Measurements from ENCODE around the gene UBE2L3. TPM values are rescaled to one million over a fixed set of nuclear protein-coding genes. Genes with fewer than 3 reads are reported as not detected.

Gene UBE2L3
- total and polyA plus RNA-seq, 2 of the 13 experiments (the other 11 are each of a cell fraction or from before 2014, with no cell fraction given): 30.2 to 58.1 TPM

DNA sequence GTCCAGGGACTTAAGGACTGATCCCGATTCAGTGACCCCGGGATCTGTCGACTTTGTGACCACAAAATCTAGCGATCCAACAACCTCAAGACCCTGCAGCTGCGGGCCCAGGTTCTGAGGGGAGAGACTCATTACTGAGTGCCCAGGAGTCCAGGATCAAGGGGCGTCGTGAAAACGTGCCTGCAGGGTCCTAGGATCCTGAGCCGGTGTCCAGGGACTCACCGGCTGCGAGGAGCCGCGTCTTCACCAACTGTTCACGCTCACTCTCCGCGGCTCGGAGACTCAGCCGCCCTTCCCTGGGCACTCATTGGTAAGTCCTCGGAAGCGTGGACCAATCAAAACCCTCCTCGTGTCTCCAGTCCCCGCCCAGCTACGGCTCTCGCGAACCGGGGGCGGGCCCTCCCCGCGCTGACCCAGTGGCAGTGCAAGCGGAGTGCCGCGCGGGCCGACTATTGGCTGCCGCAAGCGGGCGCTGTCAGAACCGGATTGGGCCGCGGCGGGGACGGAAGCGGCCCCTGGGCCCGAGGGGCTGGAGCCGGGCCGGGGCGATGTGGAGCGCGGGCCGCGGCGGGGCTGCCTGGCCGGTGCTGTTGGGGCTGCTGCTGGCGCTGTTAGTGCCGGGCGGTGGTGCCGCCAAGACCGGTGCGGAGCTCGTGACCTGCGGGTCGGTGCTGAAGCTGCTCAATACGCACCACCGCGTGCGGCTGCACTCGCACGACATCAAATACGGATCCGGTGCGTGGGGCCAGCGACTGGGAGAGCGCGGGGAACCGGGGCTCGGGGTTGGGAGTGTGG, 74.5 kb downstream of the UBE2L3 start, which contains the start of gene SDF2L1 (continued):
- TF ChIP-seq CENPT (CRISPR knock-in tag; IDR thresholded peaks at IDR 0.05; ENCODE audit: low read depth) (no peak), HNRNPUL1 (IDR thresholded peaks at IDR 0.05; ENCODE audit: low read depth, low read length) (no peak), NFIB (CRISPR knock-in tag; IDR thresholded peaks at IDR 0.05; ENCODE audit: borderline replicate concordance) (no peak), ZNF546 (CRISPR knock-in tag; conservative IDR thresholded peaks at IDR 0.05) (no peak; the same call in 1 of the 2 replicates), RBM22 (optimal IDR thresholded peaks at IDR 0.05; ENCODE audit: low read length) (no peak), SIN3A (IDR thresholded peaks at IDR 0.05; ENCODE audit: borderline replicate concordance, low read depth, low read length) (peak; percentile 91; the same call in 1 of the 2 replicates), DNMT3B (CRISPR knock-in tag; conservative IDR thresholded peaks at IDR 0.05) (no peak), SSRP1 (CRISPR knock-in tag; IDR thresholded peaks at IDR 0.05) (no peak), ZNF777 (CRISPR knock-in tag; IDR thresholded peaks at IDR 0.05) (peak; percentile 52), RAD51 (IDR thresholded peaks at IDR 0.05; ENCODE audit: borderline replicate concordance) (no peak), PTBP1 (IDR thresholded peaks at IDR 0.05; ENCODE audit: low read depth, low read length, poor library complexity, severe bottlenecking) (no peak), KAT2B (IDR thresholded peaks at IDR 0.05; ENCODE audit: borderline replicate concordance, low read depth, low read length) (no peak), ZFYVE20 (CRISPR knock-in tag; IDR thresholded peaks at IDR 0.05; ENCODE audit: borderline replicate concordance, low read depth) (no peak), GZF1 (CRISPR knock-in tag; IDR thresholded peaks at IDR 0.05) (no peak)
- TF ChIP-seq, protein P1, sequence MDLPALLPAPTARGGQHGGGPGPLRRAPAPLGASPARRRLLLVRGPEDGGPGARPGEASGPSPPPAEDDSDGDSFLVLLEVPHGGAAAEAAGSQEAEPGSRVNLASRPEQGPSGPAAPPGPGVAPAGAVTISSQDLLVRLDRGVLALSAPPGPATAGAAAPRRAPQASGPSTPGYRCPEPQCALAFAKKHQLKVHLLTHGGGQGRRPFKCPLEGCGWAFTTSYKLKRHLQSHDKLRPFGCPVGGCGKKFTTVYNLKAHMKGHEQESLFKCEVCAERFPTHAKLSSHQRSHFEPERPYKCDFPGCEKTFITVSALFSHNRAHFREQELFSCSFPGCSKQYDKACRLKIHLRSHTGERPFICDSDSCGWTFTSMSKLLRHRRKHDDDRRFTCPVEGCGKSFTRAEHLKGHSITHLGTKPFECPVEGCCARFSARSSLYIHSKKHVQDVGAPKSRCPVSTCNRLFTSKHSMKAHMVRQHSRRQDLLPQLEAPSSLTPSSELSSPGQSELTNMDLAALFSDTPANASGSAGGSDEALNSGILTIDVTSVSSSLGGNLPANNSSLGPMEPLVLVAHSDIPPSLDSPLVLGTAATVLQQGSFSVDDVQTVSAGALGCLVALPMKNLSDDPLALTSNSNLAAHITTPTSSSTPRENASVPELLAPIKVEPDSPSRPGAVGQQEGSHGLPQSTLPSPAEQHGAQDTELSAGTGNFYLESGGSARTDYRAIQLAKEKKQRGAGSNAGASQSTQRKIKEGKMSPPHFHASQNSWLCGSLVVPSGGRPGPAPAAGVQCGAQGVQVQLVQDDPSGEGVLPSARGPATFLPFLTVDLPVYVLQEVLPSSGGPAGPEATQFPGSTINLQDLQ (CRISPR knock-in tag; IDR thresholded peaks at IDR 0.05): peak; percentile 23; the same call in 1 of the 2 replicates
- TF ChIP-seq, protein P2, sequence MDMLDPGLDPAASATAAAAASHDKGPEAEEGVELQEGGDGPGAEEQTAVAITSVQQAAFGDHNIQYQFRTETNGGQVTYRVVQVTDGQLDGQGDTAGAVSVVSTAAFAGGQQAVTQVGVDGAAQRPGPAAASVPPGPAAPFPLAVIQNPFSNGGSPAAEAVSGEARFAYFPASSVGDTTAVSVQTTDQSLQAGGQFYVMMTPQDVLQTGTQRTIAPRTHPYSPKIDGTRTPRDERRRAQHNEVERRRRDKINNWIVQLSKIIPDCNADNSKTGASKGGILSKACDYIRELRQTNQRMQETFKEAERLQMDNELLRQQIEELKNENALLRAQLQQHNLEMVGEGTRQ (IDR thresholded peaks at IDR 0.05; ENCODE audit: low read depth, low read length): no peak
- TF ChIP-seq, protein P2 (CRISPR knock-in tag; IDR thresholded peaks at IDR 0.05; ENCODE audit: borderline replicate concordance): no peak; the same call in 1 of the 2 replicates
- TF ChIP-seq, protein P3, sequence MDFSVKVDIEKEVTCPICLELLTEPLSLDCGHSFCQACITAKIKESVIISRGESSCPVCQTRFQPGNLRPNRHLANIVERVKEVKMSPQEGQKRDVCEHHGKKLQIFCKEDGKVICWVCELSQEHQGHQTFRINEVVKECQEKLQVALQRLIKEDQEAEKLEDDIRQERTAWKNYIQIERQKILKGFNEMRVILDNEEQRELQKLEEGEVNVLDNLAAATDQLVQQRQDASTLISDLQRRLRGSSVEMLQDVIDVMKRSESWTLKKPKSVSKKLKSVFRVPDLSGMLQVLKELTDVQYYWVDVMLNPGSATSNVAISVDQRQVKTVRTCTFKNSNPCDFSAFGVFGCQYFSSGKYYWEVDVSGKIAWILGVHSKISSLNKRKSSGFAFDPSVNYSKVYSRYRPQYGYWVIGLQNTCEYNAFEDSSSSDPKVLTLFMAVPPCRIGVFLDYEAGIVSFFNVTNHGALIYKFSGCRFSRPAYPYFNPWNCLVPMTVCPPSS (IDR thresholded peaks at IDR 0.05): no peak
- TF ChIP-seq, protein P4, sequence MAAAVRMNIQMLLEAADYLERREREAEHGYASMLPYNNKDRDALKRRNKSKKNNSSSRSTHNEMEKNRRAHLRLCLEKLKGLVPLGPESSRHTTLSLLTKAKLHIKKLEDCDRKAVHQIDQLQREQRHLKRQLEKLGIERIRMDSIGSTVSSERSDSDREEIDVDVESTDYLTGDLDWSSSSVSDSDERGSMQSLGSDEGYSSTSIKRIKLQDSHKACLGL (CRISPR knock-in tag; IDR thresholded peaks at IDR 0.05): peak; percentile 21; the same call in 1 of the 2 replicates
- TF ChIP-seq, protein P5, sequence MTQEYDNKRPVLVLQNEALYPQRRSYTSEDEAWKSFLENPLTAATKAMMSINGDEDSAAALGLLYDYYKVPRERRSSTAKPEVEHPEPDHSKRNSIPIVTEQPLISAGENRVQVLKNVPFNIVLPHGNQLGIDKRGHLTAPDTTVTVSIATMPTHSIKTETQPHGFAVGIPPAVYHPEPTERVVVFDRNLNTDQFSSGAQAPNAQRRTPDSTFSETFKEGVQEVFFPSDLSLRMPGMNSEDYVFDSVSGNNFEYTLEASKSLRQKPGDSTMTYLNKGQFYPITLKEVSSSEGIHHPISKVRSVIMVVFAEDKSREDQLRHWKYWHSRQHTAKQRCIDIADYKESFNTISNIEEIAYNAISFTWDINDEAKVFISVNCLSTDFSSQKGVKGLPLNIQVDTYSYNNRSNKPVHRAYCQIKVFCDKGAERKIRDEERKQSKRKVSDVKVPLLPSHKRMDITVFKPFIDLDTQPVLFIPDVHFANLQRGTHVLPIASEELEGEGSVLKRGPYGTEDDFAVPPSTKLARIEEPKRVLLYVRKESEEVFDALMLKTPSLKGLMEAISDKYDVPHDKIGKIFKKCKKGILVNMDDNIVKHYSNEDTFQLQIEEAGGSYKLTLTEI (CRISPR knock-in tag; conservative IDR thresholded peaks at IDR 0.05): no peak
